Skin epidermis (tissue), 12 donors: ENCODE results near the gene OMA1.
"Not testable (repeated sequence)": the region's sequence is repeated elsewhere in the genome, so short reads cannot be mapped to it uniquely, and the experiment has no call there.

Experiments
- H3K27ac ChIP-seq, 21 experiments: fragments of 200-600 bp; sonication (generic) in 11 of 21; one replicate each; pipeline ENCODE4 v1.5.0; 2020; ENCODE audit warnings: mild to moderate bottlenecking in 3 of 21, inconsistent platforms in 2 of 21, moderate library complexity in 2 of 21
- H3K4me3 ChIP-seq, 7 experiments: fragments of 200-600 bp; sonication (generic) in 2 of 7; one replicate each; pipeline ENCODE4 v1.5.0; 2020; ENCODE audit warnings: inconsistent platforms in 2 of 7, mild to moderate bottlenecking in 2 of 7, moderate library complexity in 1 of 7

The OMA1 gene

GRCh38 chr1:58546520-58547308 lies at the start of gene OMA1:
Gene OMA1 (minus strand): TSS chr1:58546726. CDS start chr1:58539294, 7,432 bp downstream.
- H3K27ac ChIP-seq = peak within 1 kb of the TSS; percentile 98 to 100 (median 100)
- peak within 1 kb of the TSS; percentile 55 to 93 (median 69) for H3K4me3 ChIP-seq

GRCh38 chr1:58594546-58594945 lies 48.0 kb upstream of the OMA1 start:
- H3K27ac ChIP-seq = no peak overlapping the region

DNA sequence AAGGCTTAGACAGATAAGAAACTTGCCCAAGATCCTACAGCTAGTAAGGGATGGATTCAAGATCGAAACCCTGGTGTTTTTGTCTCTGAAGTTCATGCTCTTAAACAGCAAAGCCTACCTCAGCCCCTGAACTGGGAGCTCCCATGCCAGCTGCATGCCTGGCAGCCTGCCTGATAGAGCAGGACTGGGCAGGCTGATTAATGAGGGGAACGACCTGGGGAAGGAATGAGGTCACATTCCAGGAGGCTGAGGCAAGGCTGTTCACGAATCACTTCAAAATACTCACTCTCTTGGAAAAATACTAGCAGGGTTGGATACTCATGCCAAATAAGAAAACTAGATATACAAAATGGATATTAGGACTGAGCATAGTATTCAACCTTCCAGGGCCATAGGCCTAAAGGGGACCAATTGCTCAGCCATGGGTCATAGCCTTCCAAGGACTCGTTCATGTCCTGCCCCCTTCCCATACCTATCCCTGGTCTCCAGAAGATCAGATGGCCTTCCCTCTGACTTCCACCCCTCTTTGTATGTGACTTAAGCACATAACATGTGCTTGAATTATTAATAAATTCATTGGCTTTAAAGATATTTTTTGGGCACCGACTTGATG lies 46.1 kb upstream of the OMA1 start:
- Histone ChIP-seq H3K4me3 (no peak overlapping the region), H3K27ac (peak overlapping the region in 6 of 21 experiments; percentile 13 to 68 (median 44))

More at GRCh38 chr1:58594546-58594945, 48.0 kb upstream of the OMA1 start:
- H3K4me3 ChIP-seq = no peak overlapping the region

- H3K27ac ChIP-seq = peak overlapping the region in 2 of 21 experiments; percentile 20 to 46
- H3K4me3 ChIP-seq = no peak overlapping the region
Measured at GRCh38 chr1:58591806-58592205, 45.3 kb upstream of the OMA1 start.

DNA sequence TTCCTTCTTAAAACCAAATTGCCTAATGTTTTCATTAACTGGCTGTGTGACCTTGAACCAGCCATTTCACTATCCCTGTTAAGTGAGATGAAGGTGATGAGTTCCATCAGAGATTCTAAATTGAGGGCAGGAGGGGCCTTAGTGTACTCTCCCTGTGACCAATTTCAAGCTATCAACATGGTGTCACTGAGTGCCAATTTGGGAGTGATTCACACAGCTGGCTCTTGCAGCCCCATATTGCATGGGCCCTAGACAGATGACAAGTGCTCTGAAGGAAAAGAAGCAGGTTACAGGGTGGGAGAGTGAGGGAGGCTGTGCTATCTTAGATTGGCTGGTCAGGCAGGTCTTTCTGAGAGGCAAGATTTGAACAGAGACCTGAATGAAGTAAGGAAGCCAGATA lies 43.5 kb upstream of the OMA1 start:
- no peak overlapping the region for H3K4me3 ChIP-seq

DNA sequence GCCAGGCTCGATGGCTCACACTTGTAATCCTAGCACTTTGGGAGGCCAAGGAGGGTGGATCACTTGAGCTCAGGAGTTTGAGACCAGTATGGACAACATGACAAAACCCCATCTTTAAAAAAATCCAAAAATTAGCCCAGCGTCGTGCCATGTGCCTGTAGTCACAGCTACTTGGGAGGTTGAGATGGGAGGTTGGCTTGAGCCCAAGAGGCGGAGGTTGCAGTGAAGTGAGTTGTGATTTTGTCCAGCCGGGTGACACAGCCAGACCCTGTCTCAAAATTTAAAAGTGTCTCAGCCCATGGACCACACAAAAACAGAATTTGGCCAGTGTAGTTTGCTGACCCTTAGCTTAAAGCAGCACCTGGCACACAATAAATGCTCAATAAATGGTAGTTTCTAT lies 41.9 kb upstream of the OMA1 start:
- H3K4me3 ChIP-seq = no peak overlapping the region
- H3K27ac ChIP-seq = no peak overlapping the region

More for the DNA sequence above, 43.5 kb upstream of the OMA1 start:
- no peak overlapping the region for H3K27ac ChIP-seq

- Histone ChIP-seq H3K4me3 (no peak overlapping the region), H3K27ac (no peak overlapping the region)
Measured at GRCh38 chr1:58587667-58588066, 41.1 kb upstream of the OMA1 start.

DNA sequence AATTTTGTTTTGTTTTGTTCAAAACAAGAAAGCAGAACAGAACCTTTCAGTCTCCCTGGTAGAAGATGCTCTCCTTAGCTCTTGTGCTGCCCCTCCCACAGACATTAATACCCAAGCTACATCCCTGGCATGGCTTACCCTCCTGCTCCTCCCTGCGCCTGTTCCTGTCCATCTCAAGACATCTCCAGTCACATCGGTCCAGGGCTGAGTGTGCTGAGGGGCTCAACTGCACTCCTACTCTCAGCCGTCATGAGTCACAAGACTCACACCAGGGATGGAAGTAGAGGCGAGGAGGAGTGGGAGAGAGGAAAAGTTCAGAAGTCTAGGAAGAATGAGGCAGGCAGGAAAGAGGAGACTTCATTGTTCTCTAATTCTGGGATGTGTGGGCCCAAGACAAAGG lies 39.7 kb upstream of the OMA1 start:
- Histone ChIP-seq H3K27ac (no peak overlapping the region), H3K4me3 (no peak overlapping the region)

- peak overlapping the region in 13 of 21 experiments; percentile 3 to 85 (median 63) for H3K27ac ChIP-seq
Measured at GRCh38 chr1:58585581-58586151, 39.1 kb upstream of the OMA1 start.

DNA sequence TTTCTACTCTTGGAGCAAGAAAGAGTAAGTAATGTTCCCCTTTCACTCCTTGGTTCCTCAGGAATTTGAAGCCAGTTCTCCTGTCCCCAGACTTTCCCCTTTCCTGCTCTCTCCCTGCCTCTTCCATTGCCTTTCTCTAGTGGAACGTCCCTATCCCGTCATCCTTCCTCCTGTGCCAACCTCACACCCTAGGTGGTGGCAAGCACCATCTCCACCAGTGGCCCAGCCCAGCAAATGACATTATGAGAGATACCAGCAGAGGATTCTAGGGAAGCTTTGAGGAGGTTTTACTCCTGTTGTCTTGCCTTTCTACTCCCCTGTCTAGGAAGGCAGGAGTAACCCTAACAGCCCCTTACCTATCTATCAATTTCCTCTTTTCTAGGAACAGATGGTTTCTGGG lies 38.6 kb upstream of the OMA1 start:
- Histone ChIP-seq H3K4me3 (no peak overlapping the region), H3K27ac (peak overlapping the region in 19 of 21 experiments; percentile 4 to 85 (median 65))

More at GRCh38 chr1:58585581-58586151, 39.1 kb upstream of the OMA1 start:
- no peak overlapping the region for H3K4me3 ChIP-seq

- peak overlapping the region in 20 of 21 experiments; percentile 32 to 85 (median 67) for H3K27ac ChIP-seq
Measured at GRCh38 chr1:58584082-58584895, 37.8 kb upstream of the OMA1 start.

DNA sequence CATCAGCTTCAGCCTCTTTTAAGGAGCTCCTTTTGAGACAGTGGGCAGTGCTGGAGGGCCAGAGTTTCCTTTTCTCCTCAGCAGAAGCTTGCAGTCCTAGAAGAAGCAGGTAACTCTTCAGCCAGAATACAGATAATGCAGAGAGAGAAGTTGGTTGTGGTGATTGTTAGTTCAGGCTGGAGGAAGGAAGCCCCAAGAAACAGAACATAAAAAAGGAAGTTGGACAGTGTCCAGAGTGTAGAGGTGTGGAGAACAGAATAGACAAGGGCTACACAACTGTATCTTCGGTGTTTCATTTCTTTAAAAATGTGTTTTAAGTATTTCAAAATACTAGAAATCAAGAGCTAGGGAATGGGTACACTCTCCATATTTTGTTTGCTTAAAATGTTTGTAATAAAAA lies 37.0 kb upstream of the OMA1 start:
- Histone ChIP-seq H3K27ac (peak overlapping the region in 16 of 21 experiments; percentile 21 to 85 (median 74)), H3K4me3 (no peak overlapping the region)

More at GRCh38 chr1:58584082-58584895, 37.8 kb upstream of the OMA1 start:
- H3K4me3 ChIP-seq = no peak overlapping the region

DNA sequence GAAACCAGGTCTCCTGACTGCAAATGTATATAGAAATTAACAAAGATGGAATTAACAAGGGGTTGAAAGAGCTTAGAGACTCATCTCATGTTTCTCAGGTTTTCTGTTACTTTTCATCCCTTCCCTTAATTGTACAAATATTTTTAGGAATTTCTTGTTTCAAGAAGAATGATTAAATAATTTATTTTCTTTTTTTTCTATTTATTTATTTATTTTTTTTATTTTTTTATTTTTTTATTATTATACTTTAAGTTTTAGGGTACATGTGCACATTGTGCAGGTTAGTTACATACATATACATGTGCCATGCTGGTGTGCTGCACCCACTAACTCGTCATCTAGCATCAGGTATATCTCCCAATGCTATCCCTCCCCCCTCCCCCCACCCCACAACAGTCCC lies 35.6 kb upstream of the OMA1 start:
- H3K27ac ChIP-seq, H3K4me3 ChIP-seq: not testable (repeated sequence)

DNA sequence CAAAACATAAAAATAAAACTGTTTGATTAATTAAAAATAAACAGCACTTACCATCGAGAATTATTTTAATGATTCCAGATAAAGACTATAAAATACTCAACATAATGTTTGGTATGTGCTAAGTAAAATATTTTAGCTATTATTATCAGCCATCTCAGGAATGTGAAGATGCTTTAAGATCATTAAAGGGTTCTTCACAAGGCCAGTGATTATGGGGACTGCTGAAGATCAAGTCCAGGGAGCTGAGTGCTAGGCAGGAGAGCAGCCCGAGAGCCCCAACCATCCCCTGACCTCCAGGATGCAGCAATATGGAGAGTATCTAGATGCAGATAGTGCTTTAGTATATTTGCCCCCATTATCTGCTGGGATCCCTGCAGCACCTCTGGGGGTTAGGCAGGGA lies 35.1 kb upstream of the OMA1 start:
- no peak overlapping the region for H3K27ac ChIP-seq

DNA sequence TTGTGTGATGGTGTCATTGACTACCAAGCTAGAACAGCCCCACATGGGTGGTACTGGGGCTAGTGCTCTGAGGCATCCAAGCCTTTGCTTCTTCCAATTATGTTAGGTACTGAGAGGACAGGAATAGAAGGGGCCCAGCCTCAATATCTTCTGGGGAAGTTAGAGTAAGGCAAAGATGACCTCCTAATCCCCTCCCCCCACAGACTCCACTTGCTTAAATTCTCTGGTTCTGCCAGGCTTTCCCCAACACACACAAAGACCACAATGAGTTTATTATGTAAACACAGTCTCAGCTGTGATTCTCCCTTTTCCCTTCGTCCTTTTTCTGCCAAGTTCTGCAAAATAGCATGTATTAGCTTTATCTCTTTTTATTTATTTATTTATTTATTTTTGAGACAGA lies 33.7 kb upstream of the OMA1 start:
- Histone ChIP-seq H3K27ac (peak overlapping the region in 1 of 21 experiments; percentile 42), H3K4me3 (no peak overlapping the region)

More for the DNA sequence above, 35.1 kb upstream of the OMA1 start:
- H3K4me3 ChIP-seq = no peak overlapping the region

DNA sequence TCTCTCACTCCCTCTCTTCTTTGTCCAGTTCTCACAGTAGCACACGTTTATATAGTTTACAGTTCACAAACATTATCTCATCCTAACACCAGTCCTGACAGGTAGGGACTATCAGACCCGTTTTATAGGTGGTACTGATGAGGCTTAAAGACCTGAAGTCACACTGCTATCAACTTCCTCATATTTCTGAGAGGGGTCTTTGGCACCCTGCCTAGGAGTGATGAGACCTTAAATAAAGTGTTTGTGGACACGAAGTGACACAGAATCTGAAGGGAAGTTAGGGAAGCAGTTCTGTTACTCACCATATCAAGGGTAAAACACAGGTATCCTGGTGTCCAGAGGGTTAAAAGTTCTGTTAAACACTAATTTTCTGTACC lies 31.1 kb upstream of the OMA1 start:
- Histone ChIP-seq H3K27ac (peak overlapping the region in 20 of 21 experiments; percentile 69 to 94 (median 86)), H3K4me3 (peak overlapping the region; percentile 38 to 64 (median 50))

DNA sequence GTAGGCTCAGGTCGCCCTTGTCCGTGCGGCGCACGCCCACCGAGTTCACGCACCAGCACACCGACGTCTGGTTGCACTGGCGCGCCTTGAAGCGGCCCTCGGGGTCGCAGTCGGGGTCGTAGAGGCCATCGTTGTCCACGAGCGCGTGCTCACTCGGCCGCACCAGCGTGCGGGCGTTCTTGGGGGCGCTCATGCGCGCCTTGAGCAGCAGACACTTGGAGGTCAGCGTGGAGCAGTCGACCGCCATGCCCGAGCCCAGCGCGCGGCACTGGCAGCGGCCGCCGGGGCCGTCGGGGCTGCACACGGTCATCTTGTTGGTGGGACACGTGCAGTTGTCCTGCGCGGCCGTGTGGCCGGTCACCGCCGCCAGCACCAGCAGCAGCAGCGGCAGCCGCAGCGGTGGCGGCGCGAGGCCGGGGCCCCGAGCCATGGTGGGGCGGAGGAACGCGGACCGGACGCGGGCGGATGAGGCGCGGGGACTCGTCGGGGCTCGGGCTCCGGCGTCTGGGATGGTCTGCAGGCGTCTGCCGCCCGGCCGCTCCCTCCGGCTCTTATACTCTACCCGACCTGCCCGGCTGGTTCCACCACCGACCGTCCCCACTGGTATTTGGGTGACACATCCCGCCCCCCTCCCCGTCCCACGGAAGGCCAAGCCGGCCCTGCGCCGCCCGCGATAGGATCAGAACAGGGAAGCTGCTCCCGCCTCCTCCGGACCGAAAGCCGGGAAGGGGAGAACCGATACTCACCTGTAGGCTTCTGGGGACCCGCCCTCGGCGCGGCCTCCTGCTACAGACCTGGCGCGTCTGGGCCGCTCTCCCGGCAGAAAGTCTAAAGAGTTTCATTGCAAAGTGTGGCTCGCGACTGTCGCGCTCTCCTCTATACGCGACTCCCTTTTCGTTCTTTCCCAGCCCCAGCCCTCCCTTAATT lies 30.5 kb upstream of the OMA1 start, which contains the start of gene TACSTD2:
Gene TACSTD2, minus strand, starts transcription at position 526 of the 927 bp plus-strand sequence. Its CDS starts 96 bp downstream, at position 430.
- Histone ChIP-seq H3K27ac (peak within 1 kb of the TSS; percentile 66 to 94 (median 86)), H3K4me3 (peak within 1 kb of the TSS; percentile 38 to 64 (median 50))

- H3K27ac ChIP-seq = peak overlapping the region; percentile 66 to 94 (median 86)
Measured at GRCh38 chr1:58576325-58576726, 29.8 kb upstream of the OMA1 start.

More at GRCh38 chr1:58576325-58576726, 29.8 kb upstream of the OMA1 start:
- H3K4me3 ChIP-seq = peak overlapping the region; percentile 38 to 64 (median 50)
